Measurements from ENCODE around the gene IFNLR1. TPM values are rescaled to one million over a fixed set of nuclear protein-coding genes. Genes with fewer than 3 reads are reported as not detected.
A peak's percentile ranks its signal among the peaks of the same experiment; 100 is the strongest.

IFNLR1 gene
- polyA plus RNA-seq, 1 donor (not counting 4 experiments of a cell fraction or from before 2014, with no cell fraction given) = 3.4 TPM

DNA sequence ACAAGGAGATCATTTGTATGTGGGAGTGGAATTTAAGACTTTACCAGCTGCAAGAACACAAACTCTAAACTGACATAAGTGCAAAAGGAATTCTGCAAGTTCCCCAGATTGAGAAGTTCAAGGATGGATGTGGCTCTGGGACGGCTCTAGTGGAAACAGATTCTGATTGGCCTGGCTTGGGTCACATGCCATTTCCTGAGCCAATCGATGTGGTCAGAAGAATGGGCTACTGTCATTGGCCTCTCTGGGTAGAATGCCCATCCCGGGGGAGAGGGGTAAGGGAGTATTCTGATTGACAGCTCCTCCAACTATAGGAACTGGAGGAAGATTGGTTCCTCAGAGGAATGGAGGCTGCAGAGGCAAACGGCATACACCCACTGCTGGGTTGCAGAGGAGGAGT is 6.0 kb upstream of the IFNLR1 start:
- no peak overlapping the region for H3K4me2 ChIP-seq (ENCODE audit: control insufficient read depth, extremely low read depth, insufficient read depth, low read depth, low read length)
- TF ChIP-seq, protein P1, sequence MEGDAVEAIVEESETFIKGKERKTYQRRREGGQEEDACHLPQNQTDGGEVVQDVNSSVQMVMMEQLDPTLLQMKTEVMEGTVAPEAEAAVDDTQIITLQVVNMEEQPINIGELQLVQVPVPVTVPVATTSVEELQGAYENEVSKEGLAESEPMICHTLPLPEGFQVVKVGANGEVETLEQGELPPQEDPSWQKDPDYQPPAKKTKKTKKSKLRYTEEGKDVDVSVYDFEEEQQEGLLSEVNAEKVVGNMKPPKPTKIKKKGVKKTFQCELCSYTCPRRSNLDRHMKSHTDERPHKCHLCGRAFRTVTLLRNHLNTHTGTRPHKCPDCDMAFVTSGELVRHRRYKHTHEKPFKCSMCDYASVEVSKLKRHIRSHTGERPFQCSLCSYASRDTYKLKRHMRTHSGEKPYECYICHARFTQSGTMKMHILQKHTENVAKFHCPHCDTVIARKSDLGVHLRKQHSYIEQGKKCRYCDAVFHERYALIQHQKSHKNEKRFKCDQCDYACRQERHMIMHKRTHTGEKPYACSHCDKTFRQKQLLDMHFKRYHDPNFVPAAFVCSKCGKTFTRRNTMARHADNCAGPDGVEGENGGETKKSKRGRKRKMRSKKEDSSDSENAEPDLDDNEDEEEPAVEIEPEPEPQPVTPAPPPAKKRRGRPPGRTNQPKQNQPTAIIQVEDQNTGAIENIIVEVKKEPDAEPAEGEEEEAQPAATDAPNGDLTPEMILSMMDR (optimal IDR thresholded peaks at IDR 0.05 in 1 of 3, IDR thresholded peaks at IDR 0.05 in 1 of 3, conservative IDR thresholded peaks at IDR 0.05 in 1 of 3; ENCODE audit: extremely low read depth in 1 of 3, insufficient read depth in 2 of 3, low read length in 3 of 3) = no peak
- no peak for TF ChIP-seq EZH2 (IDR thresholded peaks at IDR 0.05; ENCODE audit: low read length)
- H4K20me1 ChIP-seq (ENCODE audit: control insufficient read depth, extremely low read depth, insufficient read depth, low read length) = no peaks in the 10 kb centered on the region
- no peak overlapping the region for H3K4me3 ChIP-seq (ENCODE audit: control insufficient read depth in 2 of 3, extremely low read depth in 1 of 3, insufficient read depth in 2 of 3, low read depth in 1 of 3, low read length in 3 of 3)
- DNase-seq (ENCODE audit: low read depth, low spot score) (no peak), FAIRE-seq (no peak)
- no peaks in the 10 kb centered on the region for H3K27me3 ChIP-seq (ENCODE audit: control insufficient read depth, extremely low read depth, insufficient read depth, low read length)
- H3K9me1 ChIP-seq (ENCODE audit: control insufficient read depth, extremely low read depth, insufficient read depth, low read length) = no peaks in the 10 kb centered on the region
- no peaks in the 10 kb centered on the region for H3K9me3 ChIP-seq (ENCODE audit: control insufficient read depth, low read depth, low read length)
- no peak overlapping the region for H3K27ac ChIP-seq (ENCODE audit: control insufficient read depth, insufficient read depth, low read length)
- H3K9ac ChIP-seq (ENCODE audit: control insufficient read depth, extremely low read depth, insufficient read depth, low read length) = no peak overlapping the region
- no peak overlapping the region for H2AFZ ChIP-seq (ENCODE audit: control insufficient read depth, low read length)
- H3K36me3 ChIP-seq (ENCODE audit: control insufficient read depth in 2 of 2, extremely low read depth in 1 of 2, insufficient read depth in 2 of 2, low read length in 2 of 2) = no peaks in the 10 kb centered on the region
- no peaks in the 10 kb centered on the region for H3K79me2 ChIP-seq (ENCODE audit: control insufficient read depth, insufficient read depth, low read length)
- dilution Hi-C loops (cut with MboI; ENCODE audit: extremely low pct_ligation_motif_present, low sequenced_read_pairs) = loop anchor here (10.0 kb wide), 1 partner anchor 202 kb away; no protein-coding TSS in a partner anchor
- peaks cover 35% of the 10 kb centered on the region for H3K4me1 ChIP-seq (ENCODE audit: control insufficient read depth, extremely low read depth, insufficient read depth, low read length)

DNA sequence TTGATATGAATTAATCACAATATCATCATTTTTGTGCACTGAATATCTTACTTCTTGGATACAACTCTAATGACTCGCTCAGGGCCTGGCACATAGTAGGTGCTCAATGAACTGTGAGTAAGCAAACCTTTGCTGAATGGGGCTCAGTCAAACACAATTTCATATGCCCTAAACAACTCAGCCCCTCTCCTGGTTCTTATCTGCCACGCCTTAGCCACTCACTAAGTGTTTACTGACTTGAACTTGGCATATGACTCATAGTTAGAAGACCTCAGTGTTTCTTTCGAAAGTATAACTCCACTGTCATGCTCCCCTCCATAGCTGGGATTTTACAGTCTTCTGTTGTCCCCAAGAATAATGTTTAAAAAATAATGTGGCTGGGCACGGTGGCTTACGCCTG is 4.8 kb upstream of the IFNLR1 start:
- peaks cover 41% of the 10 kb centered on the region for H3K4me1 ChIP-seq (ENCODE audit: control insufficient read depth, extremely low read depth, insufficient read depth, low read length)

More for the DNA sequence above, 4.8 kb upstream of the IFNLR1 start:
- Histone ChIP-seq H2AFZ (ENCODE audit: control insufficient read depth, low read length) (no peak overlapping the region), H4K20me1 (ENCODE audit: control insufficient read depth, extremely low read depth, insufficient read depth, low read length) (no peaks in the 10 kb centered on the region), H3K79me2 (ENCODE audit: control insufficient read depth, insufficient read depth, low read length) (no peaks in the 10 kb centered on the region), H3K27ac (ENCODE audit: control insufficient read depth, insufficient read depth, low read length) (peak overlapping the region; percentile 45), H3K36me3 (ENCODE audit: control insufficient read depth in 2 of 2, extremely low read depth in 1 of 2, insufficient read depth in 2 of 2, low read length in 2 of 2) (no peaks in the 10 kb centered on the region), H3K27me3 (ENCODE audit: control insufficient read depth, extremely low read depth, insufficient read depth, low read length) (no peaks in the 10 kb centered on the region), H3K4me2 (ENCODE audit: control insufficient read depth, extremely low read depth, insufficient read depth, low read depth, low read length) (no peak overlapping the region), H3K9me3 (ENCODE audit: control insufficient read depth, low read depth, low read length) (no peaks in the 10 kb centered on the region), H3K4me3 (ENCODE audit: control insufficient read depth in 2 of 3, extremely low read depth in 1 of 3, insufficient read depth in 2 of 3, low read depth in 1 of 3, low read length in 3 of 3) (no peak overlapping the region), H3K9ac (ENCODE audit: control insufficient read depth, extremely low read depth, insufficient read depth, low read length) (no peak overlapping the region), H3K9me1 (ENCODE audit: control insufficient read depth, extremely low read depth, insufficient read depth, low read length) (no peaks in the 10 kb centered on the region)
- TF ChIP-seq, protein P1 (optimal IDR thresholded peaks at IDR 0.05 in 1 of 3, IDR thresholded peaks at IDR 0.05 in 1 of 3, conservative IDR thresholded peaks at IDR 0.05 in 1 of 3; ENCODE audit: extremely low read depth in 1 of 3, insufficient read depth in 2 of 3, low read length in 3 of 3) = no peak
- TF ChIP-seq EZH2 (IDR thresholded peaks at IDR 0.05; ENCODE audit: low read length) = no peak
- peak; percentile 83 for FAIRE-seq
- DNase-seq (ENCODE audit: low read depth, low spot score) = no peak
- dilution Hi-C loops (cut with MboI; ENCODE audit: extremely low pct_ligation_motif_present, low sequenced_read_pairs) = loop anchor here (10.0 kb wide), 1 partner anchor 203 kb away; no protein-coding TSS in a partner anchor
